Endothelial cell of umbilical vein (primary cell): Measurements from ENCODE around the gene LRRC47. TPM values are rescaled to one million over a fixed set of nuclear protein-coding genes. Genes with fewer than 3 reads are reported as not detected.

ENCODE experiments used
- BruUV-seq: library from RNA; stranded (reverse); fragments of 400-500 nt; replicated peaks from 2 replicates; lab custom pipeline; 2021; lab: Mats Ljungman, UMichigan
- CTCF ChIA-PET: fragments of 300-600, 350-600 bp; sonication (Branson Sonifier 250); formaldehyde crosslinking; loops from one replicate; lab custom pipeline; 2021; ENCODE audit warnings: antibody characterized with exemption, inconsistent platforms; lab: Charles Lee
- POLR2A ChIA-PET: fragments of 300-600, 350-600 bp; sonication (Branson Sonifier 250); formaldehyde crosslinking; loops from one replicate; lab custom pipeline; 2021; ENCODE audit warnings: antibody characterized with exemption, inconsistent platforms; lab: Charles Lee
- DNase-seq: peaks from one replicate; pipeline ENCODE4 v3.0.0-alpha.2; 2011; ENCODE audit warnings: low read depth, low spot score
- FAIRE-seq: peaks from 2 replicates; lab custom pipeline; 2011; peaks lifted over from hg19 to GRCh38; lab: Jason Lieb, UNC
- H2AFZ ChIP-seq: 2 replicates; pipeline ENCODE4 v1.6.0; 2012; ENCODE audit warnings: low read depth, low read length, control low read depth, inconsistent platforms
- H3K27ac ChIP-seq: 2 replicates; pipeline ENCODE4 v1.5.1; 2011; ENCODE audit warnings: low read depth, mild to moderate bottlenecking, control low read depth, low read length, moderate library complexity; ENCODE audit not compliant: insufficient read depth
- H3K27me3 ChIP-seq, 2 experiments: 2 replicates each; pipeline versions ENCODE4 v1.6.0 to v1.6.1; 2011; ENCODE audit warnings: low read length in 2 of 2, mixed read lengths in 1 of 2; ENCODE audit not compliant: control insufficient read depth in 2 of 2, insufficient read depth in 2 of 2
- H3K36me3 ChIP-seq, 2 experiments: 2 replicates in 1 of 2; 3 replicates in 1 of 2; pipeline ENCODE4 v1.5.1; 2011; ENCODE audit warnings: low read length in 2 of 2, mild to moderate bottlenecking in 1 of 2, moderate library complexity in 1 of 2; ENCODE audit not compliant: control insufficient read depth in 2 of 2, insufficient read depth in 2 of 2; ENCODE audit errors: extremely low read depth in 1 of 2
- H3K4me1 ChIP-seq: 3 replicates; pipeline ENCODE4 v1.5.1; 2011; ENCODE audit warnings: mild to moderate bottlenecking, low read length; ENCODE audit not compliant: control insufficient read depth, insufficient read depth; ENCODE audit errors: extremely low read depth
- H3K4me2 ChIP-seq: 2 replicates; pipeline ENCODE4 v1.6.1; 2011; ENCODE audit warnings: low read length, control low read depth, mixed read lengths; ENCODE audit not compliant: insufficient read depth
- H3K4me3 ChIP-seq, 3 experiments: fragments of 200-600 bp in 1 of 3; sonication (generic), shearing (Covaris generic) in 1 of 3; replicated peaks in 1 of 3; 2 replicates each; pipeline ENCODE4 v1.5.1; 2011 to 2016; ENCODE audit warnings: control low read depth in 3 of 3, low read length in 3 of 3, mild to moderate bottlenecking in 2 of 3, inconsistent platforms in 1 of 3, low read depth in 1 of 3, moderate library complexity in 1 of 3; ENCODE audit not compliant: insufficient read depth in 1 of 3
- H3K79me2 ChIP-seq: 2 replicates; pipeline ENCODE4 v1.6.0; 2012; ENCODE audit warnings: low read length, inconsistent platforms; ENCODE audit not compliant: control insufficient read depth, insufficient read depth
- H3K9ac ChIP-seq: replicated peaks from 2 replicates; pipeline ENCODE3; 2011; ENCODE audit warnings: low read length, control low read depth; ENCODE audit not compliant: insufficient read depth; ENCODE audit errors: extremely low read depth
- H3K9me1 ChIP-seq: replicated peaks from 3 replicates; pipeline ENCODE4 v1.6.0; 2011; ENCODE audit warnings: mild to moderate bottlenecking, low read length; ENCODE audit not compliant: control insufficient read depth, insufficient read depth; ENCODE audit errors: extremely low read depth
- H3K9me3 ChIP-seq: replicated peaks from 2 replicates; pipeline ENCODE4 v1.5.1; 2012; ENCODE audit warnings: low read length, inconsistent platforms; ENCODE audit not compliant: control insufficient read depth, insufficient read depth
- H4K20me1 ChIP-seq: replicated peaks from 2 replicates; pipeline ENCODE3; 2011; ENCODE audit warnings: mild to moderate bottlenecking, low read length; ENCODE audit not compliant: control insufficient read depth, insufficient read depth; ENCODE audit errors: extremely low read depth
- CTCF ChIP-seq, 2 donors: IDR thresholded peaks; 1 replicate in 1 of 2; 2 replicates in 1 of 2; pipeline ENCODE4 v1.5.1; 2011; ENCODE audit warnings: low read length in 2 of 2, mild to moderate bottlenecking in 2 of 2, moderate library complexity in 2 of 2, control low read depth in 1 of 2, inconsistent platforms in 1 of 2, low read depth in 1 of 2; ENCODE audit not compliant: insufficient read depth in 1 of 2; ENCODE audit errors: extremely low read depth in 1 of 2
- EZH2 ChIP-seq: IDR thresholded peaks from 2 replicates; pipeline ENCODE4 v1.6.1; 2012; ENCODE audit warnings: borderline replicate concordance, low read depth, mild to moderate bottlenecking, moderate library complexity, low read length, inconsistent platforms; ENCODE audit not compliant: severe bottlenecking
- FOS ChIP-seq: IDR thresholded peaks from 2 replicates; pipeline ENCODE4 v1.6.1; 2011; ENCODE audit warnings: mild to moderate bottlenecking, low read length, moderate library complexity, borderline replicate concordance; ENCODE audit not compliant: insufficient read depth
- GATA2 ChIP-seq: IDR thresholded peaks from 2 replicates; pipeline ENCODE4 v1.7.0; 2011; ENCODE audit warnings: low read depth, mild to moderate bottlenecking, moderate library complexity, mixed read lengths, low read length; ENCODE audit not compliant: insufficient read length, insufficient read depth
- JUN ChIP-seq: IDR thresholded peaks from 2 replicates; pipeline ENCODE4 v1.6.1; 2011; ENCODE audit warnings: borderline replicate concordance, low read depth; ENCODE audit not compliant: insufficient read length, insufficient read depth
- MAX ChIP-seq: IDR thresholded peaks from 2 replicates; pipeline ENCODE4 v1.6.1; 2011; ENCODE audit not compliant: insufficient read depth, insufficient read length
- MYC ChIP-seq: IDR thresholded peaks from one replicate; pipeline ENCODE4 v1.6.1; 2011; ENCODE audit warnings: mild to moderate bottlenecking, low read depth, low read length
- POLR2A ChIP-seq: IDR thresholded peaks from 2 replicates; pipeline ENCODE4 v1.6.1; 2012; ENCODE audit warnings: low read depth, mild to moderate bottlenecking, control low read depth, low read length
- POLR2AphosphoS5 ChIP-seq: IDR thresholded peaks from 2 replicates; pipeline ENCODE4 v1.6.1; 2012; ENCODE audit warnings: low read depth, mild to moderate bottlenecking, control low read depth, low read length, moderate library complexity; ENCODE audit not compliant: insufficient read depth
- dilution Hi-C: fragments of 300-500 bp; cut with MboI; formaldehyde crosslinking; loops from one replicate; pipeline ENCODE4 v1.15.0; 2019; ENCODE audit warnings: low sequenced_read_pairs; ENCODE audit not compliant: extremely low pct_ligation_motif_present
- intact Hi-C: fragments of 100-400 bp; cut with micrococcal nuclease; formaldehyde crosslinking; loops from one replicate; pipeline ENCODE4 v1.10.0; 2022
- polyA plus RNA-seq, 4 experiments: library from polyadenylated mRNA; depleted of rRNA in 3 of 4; stranded (reverse) in 3 of 4; unstranded in 1 of 4; fragments of >200 nt; gene quantifications; 2 replicates each; pipeline versions ENCODE4 v1.2.1 to v1.2.3, GENCODE V29; 2011 to 2012; ENCODE audit warnings: missing spikeins in 1 of 4
- total RNA-seq: library from RNA; stranded (reverse); gene quantifications from 2 replicates; pipeline ENCODE4 v1.2.3, GENCODE V29; 2021

LRRC47 gene
- total and polyA plus RNA-seq, 2 donors (not counting 3 experiments of a cell fraction or from before 2014, with no cell fraction given): 23.7 to 42.5 TPM

- Histone ChIP-seq H3K9me1 (no peaks in the 10 kb centered on the region), H3K4me1 (peaks cover 11% of the 10 kb centered on the region), H3K36me3 (peaks cover 0 to 16% of the 10 kb centered on the region in 2 experiments), H4K20me1 (no peaks in the 10 kb centered on the region), H3K27ac (no peak overlapping the region), H3K4me2 (no peak overlapping the region), H3K9me3 (no peaks in the 10 kb centered on the region), H2AFZ (no peak overlapping the region), H3K79me2 (peaks cover 5% of the 10 kb centered on the region), H3K27me3 (no peaks in the 10 kb centered on the region), H3K4me3 (no peak overlapping the region), H3K9ac (no peak overlapping the region)
- POLR2A ChIA-PET: no interaction called here
- dilution Hi-C loops: no loop called here
- TF ChIP-seq FOS (no peak), JUN (no peak), CTCF (IDR thresholded peaks at IDR 0.05; ENCODE audit: extremely low read depth in 1 of 2, insufficient read depth in 1 of 2, low read depth in 1 of 2, low read length in 2 of 2) (no peak), POLR2A (no peak), MYC (no peak), EZH2 (no peak), MAX (no peak), GATA2 (no peak), POLR2AphosphoS5 (no peak)
- no peak for DNase-seq
- BruUV-seq: no TSS peak
- FAIRE-seq: no peak
- CTCF ChIA-PET: interaction anchor here (3.7 kb wide), 1 partner anchor 21 kb away, joined by 11 read pairs; no protein-coding TSS in a partner anchor
- intact Hi-C loops: no loop called here
Observed at GRCh38 chr1:3745071-3745470, 51.2 kb downstream of the LRRC47 start.
